ENCODE results near the gene GPR108. TPM values are rescaled to one million over a fixed set of nuclear protein-coding genes. Genes with fewer than 3 reads are reported as not detected.

The GPR108 gene
- total RNA-seq, 1 donor from 2014 or later: 69.1 TPM

GRCh38 chr19:6707011-6707657 is 30.2 kb downstream of the GPR108 start:
- H3K27ac Mint-ChIP-seq (ENCODE audit: unreplicated experiment): no peak overlapping the region
- no peaks in the 10 kb centered on the region for H3K4me1 Mint-ChIP-seq (ENCODE audit: unreplicated experiment)
- peaks cover 17% of the 10 kb centered on the region for H3K9me3 Mint-ChIP-seq (ENCODE audit: unreplicated experiment)
- no peak overlapping the region for H3K4me3 Mint-ChIP-seq (ENCODE audit: unreplicated experiment)
- H3K36me3 Mint-ChIP-seq (ENCODE audit: low read depth, unreplicated experiment): peaks cover 4% of the 10 kb centered on the region
- H3K27me3 Mint-ChIP-seq (ENCODE audit: unreplicated experiment): peaks cover 12% of the 10 kb centered on the region
- DNase-seq (ENCODE audit: low spot score): no peak
- TF ChIP-seq CTCF (IDR thresholded peaks at IDR 0.05; ENCODE audit: unreplicated experiment): no peak

GRCh38 chr19:6706633-6706958 is 30.8 kb downstream of the GPR108 start:
- H3K4me3 Mint-ChIP-seq (ENCODE audit: unreplicated experiment): no peak overlapping the region
- H3K27me3 Mint-ChIP-seq (ENCODE audit: unreplicated experiment): peaks cover 12% of the 10 kb centered on the region
- TF ChIP-seq CTCF (IDR thresholded peaks at IDR 0.05; ENCODE audit: unreplicated experiment): no peak
- peaks cover 15% of the 10 kb centered on the region for H3K9me3 Mint-ChIP-seq (ENCODE audit: unreplicated experiment)
- no peaks in the 10 kb centered on the region for H3K4me1 Mint-ChIP-seq (ENCODE audit: unreplicated experiment)
- DNase-seq (ENCODE audit: low spot score): no peak
- peaks cover 3% of the 10 kb centered on the region for H3K36me3 Mint-ChIP-seq (ENCODE audit: low read depth, unreplicated experiment)
- no peak overlapping the region for H3K27ac Mint-ChIP-seq (ENCODE audit: unreplicated experiment)

- H3K27ac Mint-ChIP-seq (ENCODE audit: unreplicated experiment): no peak overlapping the region
- H3K27me3 Mint-ChIP-seq (ENCODE audit: unreplicated experiment): peaks cover 9% of the 10 kb centered on the region
- no peaks in the 10 kb centered on the region for H3K4me1 Mint-ChIP-seq (ENCODE audit: unreplicated experiment)
- no peak for TF ChIP-seq CTCF (IDR thresholded peaks at IDR 0.05; ENCODE audit: unreplicated experiment)
- DNase-seq (ENCODE audit: low spot score): no peak
- H3K4me3 Mint-ChIP-seq (ENCODE audit: unreplicated experiment): no peak overlapping the region
- peaks cover 3% of the 10 kb centered on the region for H3K36me3 Mint-ChIP-seq (ENCODE audit: low read depth, unreplicated experiment)
- peaks cover 10% of the 10 kb centered on the region for H3K9me3 Mint-ChIP-seq (ENCODE audit: unreplicated experiment)
Measured at GRCh38 chr19:6705931-6706632, 31.3 kb downstream of the GPR108 start.

DNA sequence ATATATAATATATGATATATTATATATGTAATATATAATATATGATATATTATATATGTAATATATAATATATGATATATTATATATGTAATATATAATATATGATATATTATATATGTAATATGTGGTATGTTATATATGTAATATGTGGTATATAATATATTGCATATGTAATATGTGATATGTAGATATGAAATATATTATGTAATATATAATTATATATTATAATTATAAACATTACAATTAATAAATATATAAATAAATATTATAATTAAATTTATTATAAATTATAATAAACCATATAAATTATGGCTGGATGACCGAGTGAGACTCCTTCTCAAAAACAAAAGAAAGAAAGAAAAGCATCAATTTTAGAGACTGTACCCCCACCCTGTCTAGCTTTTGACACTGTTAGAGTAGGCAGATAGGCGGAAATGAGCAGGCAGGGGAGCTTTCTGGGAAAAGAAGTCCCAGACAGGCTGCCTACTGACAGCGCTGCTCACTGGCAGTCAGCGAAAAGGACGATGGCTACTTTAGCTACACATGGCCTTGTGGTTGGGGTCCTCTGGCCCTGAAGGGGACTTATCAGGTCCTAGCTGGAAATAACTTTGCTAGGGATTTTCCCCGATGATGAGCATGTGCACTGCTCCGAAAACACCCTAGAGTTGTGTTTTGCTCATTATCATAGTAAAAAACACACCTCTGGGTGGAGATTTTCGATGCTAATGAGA is 36.6 kb downstream of the GPR108 start:
- H3K27me3 Mint-ChIP-seq (ENCODE audit: unreplicated experiment): no peaks in the 10 kb centered on the region
- no peak overlapping the region for H3K27ac Mint-ChIP-seq (ENCODE audit: unreplicated experiment)
- no peak for TF ChIP-seq CTCF (IDR thresholded peaks at IDR 0.05; ENCODE audit: unreplicated experiment)
- no peaks in the 10 kb centered on the region for H3K4me1 Mint-ChIP-seq (ENCODE audit: unreplicated experiment)
- peaks cover 4% of the 10 kb centered on the region for H3K9me3 Mint-ChIP-seq (ENCODE audit: unreplicated experiment)
- H3K4me3 Mint-ChIP-seq (ENCODE audit: unreplicated experiment): no peak overlapping the region
- DNase-seq (ENCODE audit: low spot score): no peak
- H3K36me3 Mint-ChIP-seq (ENCODE audit: low read depth, unreplicated experiment): no peaks in the 10 kb centered on the region

GRCh38 chr19:6699935-6700334 is 37.4 kb downstream of the GPR108 start:
- H3K36me3 Mint-ChIP-seq (ENCODE audit: low read depth, unreplicated experiment): no peaks in the 10 kb centered on the region
- H3K4me3 Mint-ChIP-seq (ENCODE audit: unreplicated experiment): no peak overlapping the region
- peaks cover 4% of the 10 kb centered on the region for H3K9me3 Mint-ChIP-seq (ENCODE audit: unreplicated experiment)
- H3K27me3 Mint-ChIP-seq (ENCODE audit: unreplicated experiment): peaks cover 1% of the 10 kb centered on the region
- H3K4me1 Mint-ChIP-seq (ENCODE audit: unreplicated experiment): no peaks in the 10 kb centered on the region
- no peak overlapping the region for H3K27ac Mint-ChIP-seq (ENCODE audit: unreplicated experiment)
- no peak for TF ChIP-seq CTCF (IDR thresholded peaks at IDR 0.05; ENCODE audit: unreplicated experiment)
- DNase-seq (ENCODE audit: low spot score): no peak

Measured in endothelial cell (in vitro differentiated cells).